Activated CD4-positive, alpha-beta T cell treated with anti-CD3 and anti-CD28 coated beads, Interleukin-2, Interleukin-4, amounts not matched to agents 100 ng/mL and 50 ng/mL, durations not matched to agents 16 hours and 8 hours (primary cell): ENCODE data around the gene KCNC4.

Source experiments
- DNase-seq: peaks from one replicate; pipeline ENCODE4 v3.0.0-alpha.2; 2020; ENCODE audit warnings: low spot score

The KCNC4 gene

GRCh38 chr1:110211496-110212168 lies 1.5 kb downstream of the KCNC4 start:
- DNase-seq = no peak

- no peak for DNase-seq
Observed at GRCh38 chr1:110212169-110213142, 2.3 kb downstream of the KCNC4 start.

GRCh38 chr1:110213143-110213540 lies 3.0 kb downstream of the KCNC4 start:
- DNase-seq = no peak

- peak; percentile 50 for DNase-seq
Observed at GRCh38 chr1:110214454-110215404, 4.6 kb downstream of the KCNC4 start.

- no peak for DNase-seq
Observed at GRCh38 chr1:110215621-110216515, 5.8 kb downstream of the KCNC4 start.

GRCh38 chr1:110216844-110217444 lies 6.8 kb downstream of the KCNC4 start:
- DNase-seq = peak; percentile 72

- no peak for DNase-seq
Observed at GRCh38 chr1:110218137-110218536, 8.0 kb downstream of the KCNC4 start.

- no peak for DNase-seq
Observed at GRCh38 chr1:110218739-110219138, 8.6 kb downstream of the KCNC4 start.

- DNase-seq = no peak
Observed at GRCh38 chr1:110220324-110220723, 10.2 kb downstream of the KCNC4 start.

- no peak for DNase-seq
Observed at GRCh38 chr1:110221119-110221518, 11.0 kb downstream of the KCNC4 start.

- DNase-seq = no peak
Observed at GRCh38 chr1:110223127-110223526, 13.0 kb downstream of the KCNC4 start.

- DNase-seq = no peak
Observed at GRCh38 chr1:110223581-110223980, 13.5 kb downstream of the KCNC4 start.

GRCh38 chr1:110224240-110224995 lies 14.3 kb downstream of the KCNC4 start:
- no peak for DNase-seq

GRCh38 chr1:110225212-110225611 lies 15.1 kb downstream of the KCNC4 start:
- no peak for DNase-seq

- DNase-seq = no peak
Observed at GRCh38 chr1:110225756-110226404, 15.8 kb downstream of the KCNC4 start.

GRCh38 chr1:110227774-110228173 lies 17.7 kb downstream of the KCNC4 start:
- DNase-seq = no peak

- no peak for DNase-seq
Observed at GRCh38 chr1:110228381-110228780, 18.3 kb downstream of the KCNC4 start.

- no peak for DNase-seq
Observed at GRCh38 chr1:110228869-110229268, 18.8 kb downstream of the KCNC4 start.

GRCh38 chr1:110229348-110230001 lies 19.4 kb downstream of the KCNC4 start:
- DNase-seq = no peak
